ENCODE results near the gene MED8. TPM values are rescaled to one million over a fixed set of nuclear protein-coding genes. Genes with fewer than 3 reads are reported as not detected.

Gene MED8
- total and polyA plus RNA-seq, 9 of the 15 experiments (the other 6 are each of a cell fraction or from before 2014, with no cell fraction given), result 23.0 to 120 (median 56.4) TPM

DNA sequence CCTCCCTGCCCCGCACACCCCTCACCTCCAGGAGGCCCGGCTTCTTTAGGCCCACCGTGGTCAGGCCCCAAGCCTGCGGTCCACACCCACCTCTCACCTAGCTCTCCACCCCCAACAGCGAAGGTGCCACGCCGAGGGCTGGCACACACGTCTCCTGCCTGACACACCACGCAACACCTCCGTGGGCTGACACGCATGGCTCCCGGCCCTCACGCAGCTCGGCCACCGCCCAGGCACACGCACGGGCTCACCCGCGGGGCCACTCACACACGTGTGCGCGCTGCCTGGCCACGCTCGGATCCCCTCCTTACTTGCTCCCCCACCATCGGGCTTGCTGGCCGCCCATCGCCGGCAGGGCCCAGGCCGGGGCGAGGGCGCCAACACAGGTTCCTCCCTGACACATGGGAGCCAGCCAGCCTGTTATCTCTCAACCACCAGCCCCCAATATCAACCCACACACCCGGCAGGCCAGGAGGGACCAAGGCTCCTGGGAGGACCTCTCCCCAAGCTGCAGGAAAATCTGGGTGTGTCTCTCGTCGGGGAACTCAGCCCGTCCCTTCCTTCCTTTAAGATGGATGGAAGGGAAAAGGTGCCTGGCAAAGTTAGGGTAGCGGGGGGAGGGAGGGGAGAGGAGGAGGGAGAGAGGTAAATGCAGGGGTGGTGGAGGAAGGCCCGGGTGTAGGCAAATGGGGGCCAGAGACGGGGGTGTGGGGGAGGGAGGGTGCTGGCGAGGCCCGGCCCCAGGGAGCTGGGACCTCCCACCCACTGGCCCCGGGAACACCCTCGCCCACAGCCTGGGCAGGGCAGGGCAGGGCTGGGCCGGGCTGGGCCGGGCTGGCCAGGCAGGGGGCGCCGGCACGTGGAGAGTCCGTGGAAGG is 22.3 kb downstream of the MED8 start (continued):
- TF ChIP-seq THAP7 (CRISPR knock-in tag; IDR thresholded peaks at IDR 0.05) (no peak), MYC (IDR thresholded peaks at IDR 0.05; ENCODE audit: low read depth, low read length) (peak; percentile 59; the same call in 1 of the 2 replicates), MYC (CRISPR knock-in tag; IDR thresholded peaks at IDR 0.05; ENCODE audit: borderline replicate concordance, low read depth) (peak; percentile 49; the same call in 1 of the 2 replicates), ZNF561 (CRISPR knock-in tag; conservative IDR thresholded peaks at IDR 0.05) (no peak), NBN (IDR thresholded peaks at IDR 0.05; ENCODE audit: low read depth) (no peak), MCM2 (IDR thresholded peaks at IDR 0.05; ENCODE audit: low read depth) (no peak), ZNF57 (CRISPR knock-in tag; IDR thresholded peaks at IDR 0.05) (no peak), RBBP5 (IDR thresholded peaks at IDR 0.05; ENCODE audit: borderline replicate concordance, insufficient read depth, low read length, poor library complexity, severe bottlenecking) (peak; percentile 15), ARID2 (IDR thresholded peaks at IDR 0.05) (no peak), CBX1 (IDR thresholded peaks at IDR 0.05; ENCODE audit: low read depth) (0 out of 2 replicates have a peak, but pooled peaks have one; percentile 12), SMARCE1 (IDR thresholded peaks at IDR 0.05) (peak; percentile 68), BCL6 (CRISPR knock-in tag; IDR thresholded peaks at IDR 0.05) (no peak), ATF1 (CRISPR knock-in tag; IDR thresholded peaks at IDR 0.05) (no peak), ATF1 (tag; IDR thresholded peaks at IDR 0.05) (peak; percentile 21; the same call in 1 of the 2 replicates), ZC3H8 (IDR thresholded peaks at IDR 0.05) (no peak), ARHGAP35 (IDR thresholded peaks at IDR 0.05; ENCODE audit: partially characterized antibody) (peak; percentile 17), ZNF766 (CRISPR knock-in tag; conservative IDR thresholded peaks at IDR 0.05) (no peak; the same call in 1 of the 2 replicates), POLR2G (IDR thresholded peaks at IDR 0.05; ENCODE audit: low read depth, low read length) (peak; percentile 55; the same call in 1 of the 2 replicates), ZNF224 (CRISPR knock-in tag; IDR thresholded peaks at IDR 0.05) (no peak), MBD2 (IDR thresholded peaks at IDR 0.05; ENCODE audit: borderline replicate concordance, low read depth) (0 out of 2 replicates have a peak, but pooled peaks have one; percentile 42), NFIC (IDR thresholded peaks at IDR 0.05) (peak; percentile 76), CC2D1A (IDR thresholded peaks at IDR 0.05) (peak; percentile 66; the same call in 1 of the 2 replicates)
- TF ChIP-seq, protein P1, sequence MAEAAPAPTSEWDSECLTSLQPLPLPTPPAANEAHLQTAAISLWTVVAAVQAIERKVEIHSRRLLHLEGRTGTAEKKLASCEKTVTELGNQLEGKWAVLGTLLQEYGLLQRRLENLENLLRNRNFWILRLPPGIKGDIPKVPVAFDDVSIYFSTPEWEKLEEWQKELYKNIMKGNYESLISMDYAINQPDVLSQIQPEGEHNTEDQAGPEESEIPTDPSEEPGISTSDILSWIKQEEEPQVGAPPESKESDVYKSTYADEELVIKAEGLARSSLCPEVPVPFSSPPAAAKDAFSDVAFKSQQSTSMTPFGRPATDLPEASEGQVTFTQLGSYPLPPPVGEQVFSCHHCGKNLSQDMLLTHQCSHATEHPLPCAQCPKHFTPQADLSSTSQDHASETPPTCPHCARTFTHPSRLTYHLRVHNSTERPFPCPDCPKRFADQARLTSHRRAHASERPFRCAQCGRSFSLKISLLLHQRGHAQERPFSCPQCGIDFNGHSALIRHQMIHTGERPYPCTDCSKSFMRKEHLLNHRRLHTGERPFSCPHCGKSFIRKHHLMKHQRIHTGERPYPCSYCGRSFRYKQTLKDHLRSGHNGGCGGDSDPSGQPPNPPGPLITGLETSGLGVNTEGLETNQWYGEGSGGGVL (CRISPR knock-in tag; IDR thresholded peaks at IDR 0.05), result no peak
- TF ChIP-seq, protein P2, sequence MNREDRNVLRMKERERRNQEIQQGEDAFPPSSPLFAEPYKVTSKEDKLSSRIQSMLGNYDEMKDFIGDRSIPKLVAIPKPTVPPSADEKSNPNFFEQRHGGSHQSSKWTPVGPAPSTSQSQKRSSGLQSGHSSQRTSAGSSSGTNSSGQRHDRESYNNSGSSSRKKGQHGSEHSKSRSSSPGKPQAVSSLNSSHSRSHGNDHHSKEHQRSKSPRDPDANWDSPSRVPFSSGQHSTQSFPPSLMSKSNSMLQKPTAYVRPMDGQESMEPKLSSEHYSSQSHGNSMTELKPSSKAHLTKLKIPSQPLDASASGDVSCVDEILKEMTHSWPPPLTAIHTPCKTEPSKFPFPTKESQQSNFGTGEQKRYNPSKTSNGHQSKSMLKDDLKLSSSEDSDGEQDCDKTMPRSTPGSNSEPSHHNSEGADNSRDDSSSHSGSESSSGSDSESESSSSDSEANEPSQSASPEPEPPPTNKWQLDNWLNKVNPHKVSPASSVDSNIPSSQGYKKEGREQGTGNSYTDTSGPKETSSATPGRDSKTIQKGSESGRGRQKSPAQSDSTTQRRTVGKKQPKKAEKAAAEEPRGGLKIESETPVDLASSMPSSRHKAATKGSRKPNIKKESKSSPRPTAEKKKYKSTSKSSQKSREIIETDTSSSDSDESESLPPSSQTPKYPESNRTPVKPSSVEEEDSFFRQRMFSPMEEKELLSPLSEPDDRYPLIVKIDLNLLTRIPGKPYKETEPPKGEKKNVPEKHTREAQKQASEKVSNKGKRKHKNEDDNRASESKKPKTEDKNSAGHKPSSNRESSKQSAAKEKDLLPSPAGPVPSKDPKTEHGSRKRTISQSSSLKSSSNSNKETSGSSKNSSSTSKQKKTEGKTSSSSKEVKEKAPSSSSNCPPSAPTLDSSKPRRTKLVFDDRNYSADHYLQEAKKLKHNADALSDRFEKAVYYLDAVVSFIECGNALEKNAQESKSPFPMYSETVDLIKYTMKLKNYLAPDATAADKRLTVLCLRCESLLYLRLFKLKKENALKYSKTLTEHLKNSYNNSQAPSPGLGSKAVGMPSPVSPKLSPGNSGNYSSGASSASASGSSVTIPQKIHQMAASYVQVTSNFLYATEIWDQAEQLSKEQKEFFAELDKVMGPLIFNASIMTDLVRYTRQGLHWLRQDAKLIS (CRISPR knock-in tag; IDR thresholded peaks at IDR 0.05), result no peak
